ENCODE results near the gene GPR157.
"Not testable (repeated sequence)": the region's sequence is repeated elsewhere in the genome, so short reads cannot be mapped to it uniquely, and the experiment has no call there.

DNA sequence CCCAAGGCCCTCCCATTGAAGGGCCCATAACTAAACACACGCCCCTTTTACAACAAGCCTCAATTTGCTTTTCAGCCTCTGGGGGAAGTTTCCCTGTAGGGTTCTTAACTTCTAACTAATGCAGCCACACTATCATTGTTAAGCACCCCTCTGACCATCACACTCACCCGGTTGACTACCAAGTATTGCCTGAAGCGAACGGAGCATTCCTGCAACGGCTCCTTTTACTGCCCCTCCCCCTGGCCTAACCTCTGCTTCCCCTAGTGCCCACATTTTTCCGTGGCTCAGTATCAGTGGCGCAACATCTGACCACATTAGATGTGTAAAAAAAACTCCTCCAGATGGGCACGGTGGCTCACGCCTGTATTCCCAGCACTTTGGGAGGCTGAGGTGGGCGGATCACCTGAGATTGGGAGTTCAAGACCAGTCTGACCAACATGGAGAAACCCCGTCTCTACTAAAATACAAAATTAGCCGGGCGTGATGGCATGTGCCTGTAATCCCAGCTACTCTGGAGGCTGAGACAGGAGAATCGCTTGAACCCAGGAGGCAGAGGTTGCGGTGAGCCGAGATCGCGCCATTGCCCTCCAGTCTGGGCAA, 34.8 kb downstream of the GPR157 start:
- TF ChIP-seq, protein P1, sequence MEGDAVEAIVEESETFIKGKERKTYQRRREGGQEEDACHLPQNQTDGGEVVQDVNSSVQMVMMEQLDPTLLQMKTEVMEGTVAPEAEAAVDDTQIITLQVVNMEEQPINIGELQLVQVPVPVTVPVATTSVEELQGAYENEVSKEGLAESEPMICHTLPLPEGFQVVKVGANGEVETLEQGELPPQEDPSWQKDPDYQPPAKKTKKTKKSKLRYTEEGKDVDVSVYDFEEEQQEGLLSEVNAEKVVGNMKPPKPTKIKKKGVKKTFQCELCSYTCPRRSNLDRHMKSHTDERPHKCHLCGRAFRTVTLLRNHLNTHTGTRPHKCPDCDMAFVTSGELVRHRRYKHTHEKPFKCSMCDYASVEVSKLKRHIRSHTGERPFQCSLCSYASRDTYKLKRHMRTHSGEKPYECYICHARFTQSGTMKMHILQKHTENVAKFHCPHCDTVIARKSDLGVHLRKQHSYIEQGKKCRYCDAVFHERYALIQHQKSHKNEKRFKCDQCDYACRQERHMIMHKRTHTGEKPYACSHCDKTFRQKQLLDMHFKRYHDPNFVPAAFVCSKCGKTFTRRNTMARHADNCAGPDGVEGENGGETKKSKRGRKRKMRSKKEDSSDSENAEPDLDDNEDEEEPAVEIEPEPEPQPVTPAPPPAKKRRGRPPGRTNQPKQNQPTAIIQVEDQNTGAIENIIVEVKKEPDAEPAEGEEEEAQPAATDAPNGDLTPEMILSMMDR (IDR thresholded peaks at IDR 0.05), result not testable (repeated sequence)
- TF ChIP-seq EZH2 (IDR thresholded peaks at IDR 0.05; ENCODE audit: borderline replicate concordance, insufficient read depth, low read depth, low read length, poor library complexity, severe bottlenecking), result not testable (repeated sequence)

Data from B cell (primary cell).